Endothelial cell of umbilical vein (primary cell): ENCODE results near the gene TTLL11. TPM values are rescaled to one million over a fixed set of nuclear protein-coding genes. Genes with fewer than 3 reads are reported as not detected.

ENCODE experiments used
- BruUV-seq: library from RNA; stranded (reverse); fragments of 400-500 nt; replicated peaks from 2 replicates; lab custom pipeline; 2021; lab: Mats Ljungman, UMichigan
- CTCF ChIA-PET: fragments of 300-600, 350-600 bp; sonication (Branson Sonifier 250); formaldehyde crosslinking; loops from one replicate; lab custom pipeline; 2021; ENCODE audit warnings: antibody characterized with exemption, inconsistent platforms; lab: Charles Lee
- POLR2A ChIA-PET: fragments of 300-600, 350-600 bp; sonication (Branson Sonifier 250); formaldehyde crosslinking; loops from one replicate; lab custom pipeline; 2021; ENCODE audit warnings: antibody characterized with exemption, inconsistent platforms; lab: Charles Lee
- DNase-seq: peaks from one replicate; pipeline ENCODE4 v3.0.0-alpha.2; 2011; ENCODE audit warnings: low read depth, low spot score
- FAIRE-seq: peaks from 2 replicates; lab custom pipeline; 2011; peaks lifted over from hg19 to GRCh38; lab: Jason Lieb, UNC
- H2AFZ ChIP-seq: 2 replicates; pipeline ENCODE4 v1.6.0; 2012; ENCODE audit warnings: low read depth, low read length, control low read depth, inconsistent platforms
- H3K27ac ChIP-seq: 2 replicates; pipeline ENCODE4 v1.5.1; 2011; ENCODE audit warnings: low read depth, mild to moderate bottlenecking, control low read depth, low read length, moderate library complexity; ENCODE audit not compliant: insufficient read depth
- H3K27me3 ChIP-seq, 2 experiments: 2 replicates each; pipeline versions ENCODE4 v1.6.0 to v1.6.1; 2011; ENCODE audit warnings: low read length in 2 of 2, mixed read lengths in 1 of 2; ENCODE audit not compliant: control insufficient read depth in 2 of 2, insufficient read depth in 2 of 2
- H3K36me3 ChIP-seq, 2 experiments: 2 replicates in 1 of 2; 3 replicates in 1 of 2; pipeline ENCODE4 v1.5.1; 2011; ENCODE audit warnings: low read length in 2 of 2, mild to moderate bottlenecking in 1 of 2, moderate library complexity in 1 of 2; ENCODE audit not compliant: control insufficient read depth in 2 of 2, insufficient read depth in 2 of 2; ENCODE audit errors: extremely low read depth in 1 of 2
- H3K4me1 ChIP-seq: 3 replicates; pipeline ENCODE4 v1.5.1; 2011; ENCODE audit warnings: mild to moderate bottlenecking, low read length; ENCODE audit not compliant: control insufficient read depth, insufficient read depth; ENCODE audit errors: extremely low read depth
- H3K4me2 ChIP-seq: 2 replicates; pipeline ENCODE4 v1.6.1; 2011; ENCODE audit warnings: low read length, control low read depth, mixed read lengths; ENCODE audit not compliant: insufficient read depth
- H3K4me3 ChIP-seq, 3 experiments: fragments of 200-600 bp in 1 of 3; sonication (generic), shearing (Covaris generic) in 1 of 3; replicated peaks in 1 of 3; 2 replicates each; pipeline ENCODE4 v1.5.1; 2011 to 2016; ENCODE audit warnings: control low read depth in 3 of 3, low read length in 3 of 3, mild to moderate bottlenecking in 2 of 3, inconsistent platforms in 1 of 3, low read depth in 1 of 3, moderate library complexity in 1 of 3; ENCODE audit not compliant: insufficient read depth in 1 of 3
- H3K79me2 ChIP-seq: 2 replicates; pipeline ENCODE4 v1.6.0; 2012; ENCODE audit warnings: low read length, inconsistent platforms; ENCODE audit not compliant: control insufficient read depth, insufficient read depth
- H3K9ac ChIP-seq: replicated peaks from 2 replicates; pipeline ENCODE3; 2011; ENCODE audit warnings: low read length, control low read depth; ENCODE audit not compliant: insufficient read depth; ENCODE audit errors: extremely low read depth
- H3K9me1 ChIP-seq: replicated peaks from 3 replicates; pipeline ENCODE4 v1.6.0; 2011; ENCODE audit warnings: mild to moderate bottlenecking, low read length; ENCODE audit not compliant: control insufficient read depth, insufficient read depth; ENCODE audit errors: extremely low read depth
- H3K9me3 ChIP-seq: replicated peaks from 2 replicates; pipeline ENCODE4 v1.5.1; 2012; ENCODE audit warnings: low read length, inconsistent platforms; ENCODE audit not compliant: control insufficient read depth, insufficient read depth
- H4K20me1 ChIP-seq: replicated peaks from 2 replicates; pipeline ENCODE3; 2011; ENCODE audit warnings: mild to moderate bottlenecking, low read length; ENCODE audit not compliant: control insufficient read depth, insufficient read depth; ENCODE audit errors: extremely low read depth
- CTCF ChIP-seq, 2 donors: IDR thresholded peaks; 1 replicate in 1 of 2; 2 replicates in 1 of 2; pipeline ENCODE4 v1.5.1; 2011; ENCODE audit warnings: low read length in 2 of 2, mild to moderate bottlenecking in 2 of 2, moderate library complexity in 2 of 2, control low read depth in 1 of 2, inconsistent platforms in 1 of 2, low read depth in 1 of 2; ENCODE audit not compliant: insufficient read depth in 1 of 2; ENCODE audit errors: extremely low read depth in 1 of 2
- EZH2 ChIP-seq: IDR thresholded peaks from 2 replicates; pipeline ENCODE4 v1.6.1; 2012; ENCODE audit warnings: borderline replicate concordance, low read depth, mild to moderate bottlenecking, moderate library complexity, low read length, inconsistent platforms; ENCODE audit not compliant: severe bottlenecking
- FOS ChIP-seq: IDR thresholded peaks from 2 replicates; pipeline ENCODE4 v1.6.1; 2011; ENCODE audit warnings: mild to moderate bottlenecking, low read length, moderate library complexity, borderline replicate concordance; ENCODE audit not compliant: insufficient read depth
- GATA2 ChIP-seq: IDR thresholded peaks from 2 replicates; pipeline ENCODE4 v1.7.0; 2011; ENCODE audit warnings: low read depth, mild to moderate bottlenecking, moderate library complexity, mixed read lengths, low read length; ENCODE audit not compliant: insufficient read length, insufficient read depth
- MAX ChIP-seq: IDR thresholded peaks from 2 replicates; pipeline ENCODE4 v1.6.1; 2011; ENCODE audit not compliant: insufficient read depth, insufficient read length
- MYC ChIP-seq: IDR thresholded peaks from one replicate; pipeline ENCODE4 v1.6.1; 2011; ENCODE audit warnings: mild to moderate bottlenecking, low read depth, low read length
- POLR2A ChIP-seq: IDR thresholded peaks from 2 replicates; pipeline ENCODE4 v1.6.1; 2012; ENCODE audit warnings: low read depth, mild to moderate bottlenecking, control low read depth, low read length
- POLR2AphosphoS5 ChIP-seq: IDR thresholded peaks from 2 replicates; pipeline ENCODE4 v1.6.1; 2012; ENCODE audit warnings: low read depth, mild to moderate bottlenecking, control low read depth, low read length, moderate library complexity; ENCODE audit not compliant: insufficient read depth
- dilution Hi-C: fragments of 300-500 bp; cut with MboI; formaldehyde crosslinking; loops from one replicate; pipeline ENCODE4 v1.15.0; 2019; ENCODE audit warnings: low sequenced_read_pairs; ENCODE audit not compliant: extremely low pct_ligation_motif_present
- intact Hi-C: fragments of 100-400 bp; cut with micrococcal nuclease; formaldehyde crosslinking; loops from one replicate; pipeline ENCODE4 v1.10.0; 2022
- polyA plus RNA-seq, 4 experiments: library from polyadenylated mRNA; depleted of rRNA in 3 of 4; stranded (reverse) in 3 of 4; unstranded in 1 of 4; fragments of >200 nt; gene quantifications; 2 replicates each; pipeline versions ENCODE4 v1.2.1 to v1.2.3, GENCODE V29; 2011 to 2012; ENCODE audit warnings: missing spikeins in 1 of 4
- total RNA-seq: library from RNA; stranded (reverse); gene quantifications from 2 replicates; pipeline ENCODE4 v1.2.3, GENCODE V29; 2021

TTLL11 gene
- total and polyA plus RNA-seq, 2 donors (not counting 3 experiments of a cell fraction or from before 2014, with no cell fraction given): 4.9 to 5.1 TPM

DNA sequence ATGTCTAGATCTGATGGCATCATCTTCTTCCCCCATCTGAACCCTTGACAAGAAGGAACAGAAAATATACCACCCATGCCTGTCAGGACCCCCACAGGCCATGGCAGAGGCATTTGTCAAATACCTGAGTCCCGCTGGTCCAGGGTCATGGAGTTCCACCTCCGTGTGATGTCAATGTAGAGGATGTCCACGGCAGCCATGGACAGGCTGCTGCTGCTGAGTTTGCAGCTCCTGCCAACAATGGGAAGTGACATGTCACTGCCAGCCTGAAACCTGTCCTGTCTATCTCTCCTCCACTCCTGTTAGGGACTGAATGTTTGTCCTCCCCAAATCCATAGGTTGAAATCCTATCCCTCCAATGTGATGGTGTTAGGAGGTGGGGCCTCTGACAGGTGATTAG is 232.9 kb downstream of the TTLL11 start:
- DNase-seq: no peak
- Histone ChIP-seq H3K27me3 (no peaks in the 10 kb centered on the region), H3K9me1 (no peaks in the 10 kb centered on the region), H3K27ac (no peak overlapping the region), H4K20me1 (no peaks in the 10 kb centered on the region), H3K4me3 (no peak overlapping the region), H3K79me2 (no peaks in the 10 kb centered on the region), H3K9ac (no peak overlapping the region), H2AFZ (no peak overlapping the region), H3K4me2 (no peak overlapping the region), H3K36me3 (no peaks in the 10 kb centered on the region), H3K4me1 (peaks cover 6% of the 10 kb centered on the region), H3K9me3 (no peaks in the 10 kb centered on the region)
- intact Hi-C loops: no loop called here
- FAIRE-seq: no peak
- TF ChIP-seq GATA2 (no peak), CTCF (IDR thresholded peaks at IDR 0.05; ENCODE audit: extremely low read depth in 1 of 2, insufficient read depth in 1 of 2, low read depth in 1 of 2, low read length in 2 of 2) (no peak), MYC (no peak), MAX (no peak), POLR2AphosphoS5 (no peak), POLR2A (no peak), FOS (no peak), EZH2 (no peak)
- ChIA-PET POLR2A (interaction anchor here (0.6 kb wide), 1 partner anchor 11 kb away, joined by 3 read pairs; no protein-coding TSS in a partner anchor), CTCF (interaction anchor here (0.6 to 2.0 kb wide), 4 partner anchors 59 to 220 kb away, joined by 4 to 5 read pairs (median 4); no protein-coding TSS in a partner anchor)
- BruUV-seq: no TSS peak
- dilution Hi-C loops: no loop called here
